A673 (cell line): ENCODE data around the gene HEBP1.

Experiments used
- CTCF ChIP-seq: fragments of 300-800, 200-600 bp; sonication (generic); conservative IDR thresholded peaks from 2 replicates; pipeline ENCODE4 v1.5.1; 2017; ENCODE audit warnings: low read depth, mild to moderate bottlenecking, antibody characterized with exemption, low read length, moderate library complexity, mixed read lengths
- EZH2 ChIP-seq: fragments of 200-600 bp; sonication (generic); IDR thresholded peaks from 2 replicates; pipeline ENCODE4 v1.6.1; 2017; ENCODE audit warnings: borderline replicate concordance, low read depth, mild to moderate bottlenecking, mixed read lengths, antibody characterized with exemption, low read length; ENCODE audit not compliant: poor library complexity, severe bottlenecking

- TF ChIP-seq EZH2 (no peak), CTCF (no peak)
Measured at GRCh38 chr12:13027508-13027907, 27.4 kb upstream of the HEBP1 start.
